Measurements from ENCODE around the gene ARHGEF28. TPM values are rescaled to one million over a fixed set of nuclear protein-coding genes. Genes with fewer than 3 reads are reported as not detected.
A peak's percentile ranks its signal among the peaks of the same experiment; 100 is the strongest.

ARHGEF28 gene
- total RNA-seq, 1 donor from 2014 or later, result 72.1 TPM

DNA sequence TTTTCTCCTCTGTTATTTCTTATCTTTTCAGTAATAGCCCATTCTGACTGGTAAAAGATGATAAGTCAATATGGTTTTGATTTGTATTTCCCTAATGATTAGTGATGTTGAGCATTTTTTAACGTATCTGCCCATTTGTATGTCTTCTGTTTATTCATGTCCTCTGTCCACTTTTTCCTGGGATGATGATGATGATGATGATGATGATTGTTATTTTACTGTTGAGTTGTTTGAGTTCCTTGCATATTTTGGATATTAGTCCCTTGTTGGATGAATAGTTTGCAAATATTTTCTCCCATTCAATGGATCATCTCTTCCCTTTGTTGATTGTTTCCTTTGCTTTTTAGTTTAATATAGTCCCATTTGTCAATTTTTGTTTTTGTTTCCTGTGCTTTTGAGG, 33.4 kb upstream of the ARHGEF28 start:
- no peak for DNase-seq (ENCODE audit: low read depth)
- TF ChIP-seq, protein P1, sequence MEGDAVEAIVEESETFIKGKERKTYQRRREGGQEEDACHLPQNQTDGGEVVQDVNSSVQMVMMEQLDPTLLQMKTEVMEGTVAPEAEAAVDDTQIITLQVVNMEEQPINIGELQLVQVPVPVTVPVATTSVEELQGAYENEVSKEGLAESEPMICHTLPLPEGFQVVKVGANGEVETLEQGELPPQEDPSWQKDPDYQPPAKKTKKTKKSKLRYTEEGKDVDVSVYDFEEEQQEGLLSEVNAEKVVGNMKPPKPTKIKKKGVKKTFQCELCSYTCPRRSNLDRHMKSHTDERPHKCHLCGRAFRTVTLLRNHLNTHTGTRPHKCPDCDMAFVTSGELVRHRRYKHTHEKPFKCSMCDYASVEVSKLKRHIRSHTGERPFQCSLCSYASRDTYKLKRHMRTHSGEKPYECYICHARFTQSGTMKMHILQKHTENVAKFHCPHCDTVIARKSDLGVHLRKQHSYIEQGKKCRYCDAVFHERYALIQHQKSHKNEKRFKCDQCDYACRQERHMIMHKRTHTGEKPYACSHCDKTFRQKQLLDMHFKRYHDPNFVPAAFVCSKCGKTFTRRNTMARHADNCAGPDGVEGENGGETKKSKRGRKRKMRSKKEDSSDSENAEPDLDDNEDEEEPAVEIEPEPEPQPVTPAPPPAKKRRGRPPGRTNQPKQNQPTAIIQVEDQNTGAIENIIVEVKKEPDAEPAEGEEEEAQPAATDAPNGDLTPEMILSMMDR (conservative IDR thresholded peaks at IDR 0.05; ENCODE audit: low read depth, low read length), result no peak

GRCh38 chr5:73596705-73597328, 29.2 kb upstream of the ARHGEF28 start:
- no peak for DNase-seq (ENCODE audit: low read depth)
- TF ChIP-seq, protein P1 (conservative IDR thresholded peaks at IDR 0.05; ENCODE audit: low read depth, low read length), result peak; percentile 84
- no peak overlapping the region for H3K4me3 ChIP-seq (ENCODE audit: low read depth, low read length)

More for the DNA sequence above, 33.4 kb upstream of the ARHGEF28 start:
- no peak overlapping the region for H3K4me3 ChIP-seq (ENCODE audit: low read depth, low read length)

DNA sequence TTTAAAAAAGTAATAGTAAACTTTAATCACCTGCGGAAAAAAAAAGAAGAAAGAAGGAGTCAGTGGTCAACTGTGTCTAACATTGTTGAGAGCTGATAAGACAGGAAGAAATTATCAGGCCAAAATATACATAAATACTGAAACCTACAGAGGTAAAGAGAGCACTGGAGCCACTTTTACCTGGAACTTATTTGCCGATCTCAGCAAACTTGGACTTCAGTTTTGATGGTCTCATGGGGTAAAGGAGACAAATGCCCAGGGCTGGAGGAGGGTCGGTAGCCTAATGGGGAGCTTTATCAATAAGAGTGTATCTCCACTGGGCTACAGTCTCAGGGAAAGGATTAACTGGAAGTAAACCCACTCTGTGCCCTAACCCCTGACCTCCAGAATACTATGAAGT, 26.6 kb upstream of the ARHGEF28 start:
- no peak overlapping the region for H3K4me3 ChIP-seq (ENCODE audit: low read depth, low read length)
- TF ChIP-seq, protein P1 (conservative IDR thresholded peaks at IDR 0.05; ENCODE audit: low read depth, low read length), result no peak

GRCh38 chr5:73603998-73604397, 22.0 kb upstream of the ARHGEF28 start:
- TF ChIP-seq, protein P1 (conservative IDR thresholded peaks at IDR 0.05; ENCODE audit: low read depth, low read length), result no peak
- DNase-seq (ENCODE audit: low read depth), result no peak
- no peak overlapping the region for H3K4me3 ChIP-seq (ENCODE audit: low read depth, low read length)

More for the DNA sequence above, 26.6 kb upstream of the ARHGEF28 start:
- DNase-seq (ENCODE audit: low read depth), result no peak

- no peak for DNase-seq (ENCODE audit: low read depth)
- no peak overlapping the region for H3K4me3 ChIP-seq (ENCODE audit: low read depth, low read length)
- TF ChIP-seq, protein P1 (conservative IDR thresholded peaks at IDR 0.05; ENCODE audit: low read depth, low read length), result no peak
Measured at GRCh38 chr5:73605223-73606087, 20.5 kb upstream of the ARHGEF28 start.

DNA sequence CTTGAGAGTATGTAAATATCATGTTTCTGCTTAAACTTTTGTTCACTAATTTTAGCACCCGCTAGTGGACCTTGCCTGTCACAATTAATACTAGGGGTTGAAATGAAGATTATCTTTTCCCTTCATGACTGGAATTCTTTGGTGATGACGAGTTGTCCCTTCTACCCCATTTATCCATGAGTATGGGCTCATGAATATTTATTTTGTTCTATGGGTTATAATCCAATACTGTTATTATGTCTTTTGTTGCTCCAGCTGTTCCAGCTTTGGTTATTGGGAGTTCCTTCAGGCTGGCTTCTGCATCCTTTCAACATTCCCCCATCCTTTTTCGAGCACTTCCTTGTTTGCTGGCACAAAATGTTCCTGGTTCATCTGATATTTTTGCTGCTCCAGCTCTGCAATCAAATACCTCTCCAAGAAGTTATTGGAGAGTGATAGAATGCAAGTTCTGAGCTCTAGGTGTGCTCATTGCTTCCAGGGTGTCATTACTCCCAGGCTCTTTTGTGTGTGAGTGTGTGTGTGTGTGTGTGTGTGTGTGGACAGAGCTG, 19.7 kb upstream of the ARHGEF28 start:
- no peak for DNase-seq (ENCODE audit: low read depth)
- no peak overlapping the region for H3K4me3 ChIP-seq (ENCODE audit: low read depth, low read length)
- TF ChIP-seq, protein P1 (conservative IDR thresholded peaks at IDR 0.05; ENCODE audit: low read depth, low read length), result no peak
